GM19023 (cell line): ENCODE measurements around the gene PTPRN2.

Source experiments
- ATAC-seq: cut with Tn5 transposase; IDR thresholded peaks from one replicate; pipeline ENCODE4 v1.9.1; 2021; ENCODE audit warnings: mild to moderate bottlenecking, moderate library complexity; ENCODE audit not compliant: unreplicated experiment

PTPRN2 gene

DNA sequence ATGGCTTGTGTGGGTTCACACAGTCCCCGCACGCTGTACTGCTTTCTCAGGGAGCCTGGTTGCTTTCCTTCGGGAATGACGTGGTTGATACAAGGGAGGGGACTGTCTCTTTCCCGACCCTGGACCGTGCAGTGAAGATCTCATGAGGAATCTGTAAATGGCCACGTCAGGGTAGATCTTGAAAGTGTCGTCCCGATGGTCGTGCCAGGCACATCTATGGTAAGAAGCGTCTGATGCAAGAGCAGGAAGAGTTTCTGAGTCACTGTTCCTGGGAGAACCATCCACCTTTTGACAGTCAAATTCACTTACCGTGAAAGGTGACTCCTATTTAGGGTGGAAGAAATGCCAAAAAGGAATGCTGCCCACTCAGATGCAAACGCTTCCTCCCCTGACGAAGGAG lies 500.4 kb downstream of the PTPRN2 start:
- no peak for ATAC-seq

DNA sequence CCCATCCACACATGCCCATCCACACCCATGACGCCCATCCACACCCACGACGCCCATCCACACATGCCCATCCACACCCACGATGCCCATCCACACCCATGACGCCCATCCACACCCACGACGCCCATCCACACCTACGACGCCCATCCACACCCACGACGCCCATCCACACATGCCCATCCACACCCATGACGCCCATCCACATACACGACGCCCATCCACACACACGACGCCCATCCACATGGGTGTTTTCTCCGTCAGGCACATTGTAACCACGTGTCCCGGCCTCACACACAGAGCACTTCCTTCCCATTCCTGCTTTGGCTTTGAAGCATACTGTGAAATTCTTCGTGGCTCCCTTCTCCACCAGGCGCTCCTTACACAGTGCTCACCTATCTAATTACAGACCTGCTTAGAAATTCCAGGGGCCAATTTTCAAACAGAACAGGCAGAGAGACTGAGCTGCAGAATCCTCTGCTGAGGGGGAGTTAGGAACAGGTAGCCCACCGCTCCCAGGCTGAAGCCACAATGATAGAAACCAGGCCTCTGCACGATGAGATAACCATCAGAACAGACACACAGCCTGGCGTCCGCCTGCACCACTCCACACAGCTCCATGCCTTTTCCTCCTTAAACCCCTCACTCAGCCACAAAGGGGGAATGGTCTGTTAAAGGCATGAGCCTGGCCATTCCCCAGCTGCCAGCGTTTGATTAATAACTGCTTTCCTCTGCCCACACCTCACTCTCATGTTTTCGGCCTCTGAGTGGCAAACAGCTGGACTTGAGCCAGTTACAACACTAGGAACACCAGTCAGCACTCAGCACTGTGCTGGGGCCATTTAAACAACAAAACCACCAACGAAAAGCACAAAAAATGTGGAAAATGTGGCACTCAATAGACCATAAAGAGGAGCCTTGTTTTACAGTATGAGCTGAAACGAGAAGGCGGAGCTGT lies 501.6 kb downstream of the PTPRN2 start:
- ATAC-seq, result no peak

DNA sequence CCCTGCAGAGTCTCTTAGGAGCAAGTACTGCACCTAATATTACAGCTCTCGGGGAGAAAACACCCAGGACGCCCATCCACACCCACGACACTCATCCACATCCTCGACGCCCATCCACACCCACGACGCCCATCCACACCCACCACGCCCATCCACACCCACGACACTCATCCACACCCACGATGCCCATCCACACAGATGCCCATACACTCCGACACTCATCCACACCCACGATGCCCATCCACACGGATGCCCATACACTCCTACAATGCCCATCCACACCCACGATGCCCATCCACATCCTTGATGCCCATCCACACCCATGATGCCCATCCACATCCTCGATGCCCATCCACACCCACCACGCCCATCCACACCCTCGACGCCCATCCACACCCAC lies 503.1 kb downstream of the PTPRN2 start:
- ATAC-seq, result no peak

DNA sequence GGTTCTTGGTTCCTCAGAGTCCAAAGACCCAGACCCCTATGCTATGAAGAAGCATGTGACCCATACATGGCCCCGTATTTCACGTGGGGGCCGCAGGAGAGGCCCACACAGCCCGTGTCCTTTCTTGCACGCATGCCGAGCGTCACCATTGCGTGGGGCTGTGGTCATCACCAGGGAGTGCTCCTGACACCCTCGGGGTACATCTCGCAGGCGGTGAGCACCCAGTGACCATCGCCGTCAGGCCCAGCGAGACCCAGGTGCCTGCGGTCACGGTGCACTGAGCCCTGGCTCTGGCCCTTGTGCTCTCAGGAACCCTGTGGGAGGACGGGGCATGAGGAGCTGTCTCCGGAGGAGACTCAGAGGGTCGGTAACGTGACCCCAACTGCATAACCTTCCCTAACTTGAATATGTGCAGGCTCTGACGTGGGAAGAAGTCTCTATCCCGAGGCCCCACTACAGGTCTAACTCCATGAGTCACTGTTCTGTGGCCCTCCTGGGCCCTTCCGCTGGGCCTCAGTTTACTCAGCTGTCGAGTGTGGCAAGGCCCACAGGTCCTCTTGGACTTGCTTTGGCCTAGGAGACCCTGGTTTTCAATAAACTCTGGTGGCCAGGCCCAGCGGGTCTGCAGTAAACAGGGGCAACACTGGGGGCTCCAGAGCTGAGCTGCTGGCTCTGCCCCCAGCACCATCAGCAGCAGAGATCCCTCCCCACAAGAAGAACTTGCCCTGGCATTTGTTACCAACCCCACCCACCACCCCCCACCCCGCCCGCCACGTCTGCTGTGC lies 503.9 kb downstream of the PTPRN2 start:
- no peak for ATAC-seq

DNA sequence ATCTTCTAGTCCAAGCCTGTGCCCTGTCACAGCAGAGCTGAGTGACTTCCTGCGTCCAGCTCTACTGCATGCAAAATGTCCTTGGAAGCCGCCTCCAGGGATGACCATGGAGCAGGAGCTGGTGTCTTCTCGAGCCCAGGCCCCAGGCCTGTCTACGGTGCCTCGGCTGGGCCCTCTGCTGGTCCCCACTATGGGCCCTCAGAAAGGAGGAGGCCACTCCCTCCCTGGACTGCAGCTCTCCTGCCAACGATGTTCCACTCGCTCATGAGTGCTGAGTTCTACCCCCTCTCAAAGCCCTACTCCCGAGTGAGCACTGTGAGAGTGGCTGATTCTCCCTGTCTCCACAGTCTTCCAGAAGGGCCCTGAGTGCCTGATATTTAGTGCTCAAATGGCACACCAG lies 504.9 kb downstream of the PTPRN2 start:
- ATAC-seq, result no peak

DNA sequence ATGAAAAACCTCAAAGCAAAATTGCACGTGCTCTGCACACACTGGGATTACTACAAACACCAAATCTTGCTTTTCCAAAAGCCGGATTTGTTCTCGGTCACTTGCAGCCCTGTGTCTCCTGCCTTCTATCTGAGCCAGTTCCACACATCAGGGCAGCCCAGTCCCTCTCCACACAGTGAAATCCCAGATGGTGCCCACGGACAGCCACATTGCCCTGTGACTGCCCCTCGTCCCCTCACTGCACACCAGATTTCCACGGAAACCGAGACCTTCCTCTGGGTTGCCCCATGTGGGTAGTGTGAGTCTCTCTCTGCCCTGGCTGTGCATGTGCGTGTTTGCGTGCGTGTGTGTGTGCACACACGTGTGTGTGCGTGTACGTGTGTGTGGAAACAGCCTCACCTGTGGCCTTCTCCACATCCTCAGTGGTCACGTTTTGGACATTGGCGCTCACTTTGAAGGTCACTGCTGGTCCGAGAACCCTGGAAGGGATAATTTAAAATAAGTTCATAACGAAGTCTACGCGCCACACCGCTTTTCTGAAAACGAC lies 506.7 kb downstream of the PTPRN2 start:
- no peak for ATAC-seq

DNA sequence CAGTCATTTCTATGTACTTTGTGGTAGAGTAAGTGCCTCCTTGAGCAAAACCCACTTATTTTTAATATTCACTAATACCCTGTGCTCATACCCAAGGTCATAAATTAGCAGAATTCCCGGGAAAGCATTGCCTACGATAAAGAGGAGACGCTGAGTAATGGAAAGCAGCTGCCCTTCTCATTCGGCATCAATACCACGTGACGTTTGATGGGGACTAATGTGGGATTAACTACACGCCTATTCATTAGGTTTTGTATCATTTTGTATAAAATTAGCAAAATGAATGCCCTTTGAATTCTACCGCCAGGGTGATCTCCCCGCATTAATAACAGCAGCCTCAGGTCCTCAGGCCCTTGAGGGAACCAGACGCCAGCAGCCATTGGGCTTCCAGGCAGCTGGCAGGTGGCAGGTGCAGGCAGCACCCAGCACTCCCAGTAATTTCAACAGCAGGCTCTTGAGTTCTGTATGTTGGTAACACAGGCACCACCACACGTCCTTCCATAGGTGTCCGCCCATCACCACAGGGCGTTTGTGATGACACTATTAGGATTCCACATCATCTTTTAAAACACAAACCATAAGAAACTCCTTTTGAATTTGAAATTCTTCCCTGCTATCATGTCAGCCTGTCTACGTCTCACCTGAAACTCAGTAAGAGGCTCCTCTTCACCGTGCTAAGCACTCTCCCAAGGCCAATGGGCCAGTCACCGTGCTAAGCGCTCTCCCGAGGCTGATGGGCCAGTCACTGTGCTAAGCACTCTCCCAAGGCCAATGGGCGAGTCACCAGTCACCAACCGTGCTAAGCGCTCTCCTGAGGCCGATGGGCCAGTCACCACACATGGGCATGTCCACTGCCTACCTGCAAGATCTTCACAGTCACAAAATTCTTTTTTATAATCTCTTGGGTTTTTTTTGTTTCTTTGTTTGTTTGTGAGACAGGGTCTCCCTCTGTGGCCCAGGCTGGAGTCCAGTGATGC lies 509.4 kb downstream of the PTPRN2 start:
- no peak for ATAC-seq

DNA sequence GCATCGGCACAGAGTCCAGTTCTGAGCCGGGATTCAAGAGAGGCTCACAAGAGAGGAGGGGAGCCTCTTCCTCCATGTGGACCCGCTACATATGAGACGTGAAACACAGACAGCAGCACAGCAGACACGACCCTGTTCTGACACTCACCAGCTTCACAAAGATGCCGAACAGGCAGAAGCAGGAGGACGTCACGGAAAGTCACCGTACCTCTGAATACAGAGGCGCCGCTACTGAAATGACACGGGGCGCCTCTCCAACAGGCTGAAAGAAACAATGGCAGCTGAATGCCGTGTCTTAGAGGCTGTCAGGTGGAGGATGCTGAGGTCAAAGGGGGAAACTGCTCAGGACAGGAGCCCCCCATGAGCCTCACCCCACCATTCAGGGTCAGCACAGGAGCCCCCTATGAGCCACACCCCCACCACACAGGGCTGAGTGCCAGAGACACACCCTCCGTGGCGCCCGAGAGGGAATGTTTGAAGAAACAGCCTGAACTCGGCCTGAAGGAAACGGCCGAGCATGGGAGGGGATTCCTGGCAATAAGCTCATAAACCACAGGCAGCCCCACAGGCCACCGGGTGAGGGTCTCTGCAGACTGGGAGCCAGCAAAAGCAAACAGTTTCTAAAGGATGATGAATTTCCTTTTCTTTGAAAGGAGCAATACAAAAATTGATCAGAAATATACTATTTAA lies 510.3 kb downstream of the PTPRN2 start:
- ATAC-seq, result no peak

DNA sequence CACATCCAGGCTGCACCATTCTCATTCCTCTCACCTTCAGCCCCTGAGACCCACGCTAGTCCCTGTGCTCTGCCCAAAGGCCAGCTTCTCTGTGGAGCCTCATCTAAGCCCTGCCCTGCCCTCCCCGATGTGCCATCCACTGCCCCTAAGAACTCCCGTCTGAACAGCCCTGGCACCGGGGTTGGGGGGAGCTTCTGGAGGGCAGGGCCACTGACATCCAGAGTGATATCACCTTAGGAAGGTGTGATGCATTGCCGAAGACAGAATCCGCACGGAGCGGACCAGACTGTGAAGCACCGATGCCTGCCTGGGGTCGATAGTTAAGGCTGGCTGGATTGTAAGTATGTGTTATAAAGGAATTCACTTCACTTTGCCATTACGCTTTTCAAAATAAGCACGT lies 511.0 kb downstream of the PTPRN2 start:
- no peak for ATAC-seq

DNA sequence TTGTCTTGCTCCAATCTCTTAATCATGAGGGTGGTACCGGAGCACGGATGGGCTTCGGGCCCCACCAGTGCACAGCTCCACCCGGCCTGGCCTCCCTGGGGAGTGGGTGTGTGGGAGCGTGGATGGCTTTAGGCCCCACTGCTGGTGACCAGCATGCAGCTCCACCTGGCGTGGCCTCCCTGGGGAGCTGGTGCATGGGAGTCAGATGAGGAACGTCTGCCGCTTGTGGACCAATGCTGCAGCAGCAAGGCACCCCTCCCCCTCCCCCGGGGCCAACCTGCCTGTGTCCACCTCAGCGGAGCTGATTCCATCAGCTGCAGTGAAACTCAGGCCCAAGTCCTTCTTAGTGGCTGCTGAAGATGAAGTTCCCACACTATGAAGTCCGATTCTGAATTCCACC lies 511.4 kb downstream of the PTPRN2 start:
- no peak for ATAC-seq

DNA sequence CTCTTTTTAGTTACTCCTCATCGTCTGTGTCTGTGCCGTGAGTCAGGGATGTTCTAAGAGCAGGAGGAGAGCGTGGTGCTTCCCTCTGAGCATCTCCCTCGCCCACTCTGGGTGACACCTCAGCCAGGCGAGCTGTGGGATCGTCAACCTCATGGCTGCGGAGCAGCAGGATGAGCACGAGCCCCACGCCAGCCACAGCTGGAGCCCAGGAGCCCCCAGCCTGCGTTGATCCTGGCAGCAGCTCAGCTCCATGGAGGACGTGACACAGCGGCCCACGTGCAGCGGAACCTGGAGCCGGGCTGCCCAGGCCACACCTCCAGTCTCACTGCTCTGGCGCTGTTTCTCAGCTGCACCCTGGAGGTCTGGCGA lies 512.0 kb downstream of the PTPRN2 start:
- no peak for ATAC-seq

DNA sequence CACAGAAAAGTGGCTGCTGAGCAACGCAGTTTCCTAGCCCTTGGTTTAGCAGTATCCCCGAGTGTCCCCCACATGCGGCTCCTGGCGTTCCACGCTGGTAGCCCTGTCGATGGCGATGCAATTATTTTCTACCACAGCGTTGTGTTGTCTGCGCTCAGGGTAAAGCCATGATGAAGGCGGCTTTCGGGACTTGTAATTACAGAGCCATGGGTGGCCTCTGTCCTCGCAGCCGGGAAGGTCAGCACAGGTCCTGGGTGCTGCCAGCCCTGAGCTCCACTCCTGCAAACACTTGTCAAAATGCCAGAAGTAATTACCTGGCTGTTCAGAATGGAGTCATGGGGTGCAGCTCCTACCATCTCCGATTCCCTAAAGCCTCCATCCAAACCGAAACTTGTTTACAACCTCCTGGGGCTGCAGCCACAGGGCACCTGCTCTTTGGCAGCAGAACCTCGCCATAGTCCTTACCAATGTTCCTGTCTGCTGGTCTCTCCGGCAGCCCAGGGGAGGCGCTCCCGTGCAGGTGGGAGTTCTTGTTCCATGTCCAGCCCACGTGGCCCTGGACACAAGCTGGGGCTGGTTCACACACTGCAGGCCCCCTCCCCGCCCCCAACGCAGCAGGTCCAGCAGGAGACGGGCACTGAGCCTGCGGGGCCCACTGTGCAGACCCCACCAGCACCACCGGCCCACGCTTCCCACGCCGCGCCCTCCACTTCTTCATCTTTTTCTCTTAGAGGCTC lies 512.6 kb downstream of the PTPRN2 start:
- ATAC-seq, result no peak

DNA sequence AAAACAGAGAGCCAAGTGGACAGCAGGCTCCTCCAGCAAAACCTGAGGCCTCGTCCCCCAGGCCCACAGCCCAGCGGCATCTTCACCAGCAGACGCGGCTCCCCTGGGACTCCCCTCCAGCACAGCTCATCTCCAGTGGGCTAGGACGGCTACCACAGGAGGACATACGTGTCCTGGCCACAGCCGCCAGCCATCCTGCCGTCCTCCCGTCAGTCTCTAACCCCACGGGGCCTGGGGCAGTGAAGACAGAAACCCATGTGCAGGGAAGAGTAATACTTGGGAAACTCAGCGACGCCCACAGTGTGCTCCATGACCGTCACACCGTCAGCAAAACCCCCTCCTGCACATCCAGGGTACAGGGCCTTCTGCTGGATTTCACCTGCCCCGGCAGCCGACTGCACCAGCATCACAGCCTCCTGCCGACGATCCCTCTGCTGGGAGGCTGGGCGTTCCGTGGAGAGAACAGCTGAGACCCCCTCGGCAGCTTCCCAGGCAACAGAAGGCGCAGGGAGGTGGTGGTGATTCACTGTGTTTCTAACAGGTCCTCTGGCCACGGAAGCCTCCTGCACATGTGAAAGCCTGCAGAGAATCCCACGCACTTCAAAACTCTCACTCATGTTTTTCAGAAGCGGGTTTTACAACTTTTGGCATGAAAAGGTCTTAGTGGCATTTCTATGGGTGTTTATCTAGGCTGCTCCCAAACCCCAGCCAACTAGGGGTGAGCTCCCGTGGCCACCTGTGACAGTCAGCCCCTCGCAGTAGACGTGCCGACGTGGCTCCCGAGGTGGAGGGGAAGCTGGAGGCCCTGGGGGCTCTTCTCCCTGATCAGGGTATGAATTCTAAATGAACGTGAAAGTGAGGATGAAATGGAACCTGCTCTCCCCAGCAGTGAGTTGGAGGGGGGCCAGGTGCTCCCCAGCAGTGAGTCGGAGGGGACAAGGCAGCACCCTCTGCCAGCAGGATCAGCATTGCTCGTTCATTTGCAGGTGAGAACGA lies 513.5 kb downstream of the PTPRN2 start:
- no peak for ATAC-seq

DNA sequence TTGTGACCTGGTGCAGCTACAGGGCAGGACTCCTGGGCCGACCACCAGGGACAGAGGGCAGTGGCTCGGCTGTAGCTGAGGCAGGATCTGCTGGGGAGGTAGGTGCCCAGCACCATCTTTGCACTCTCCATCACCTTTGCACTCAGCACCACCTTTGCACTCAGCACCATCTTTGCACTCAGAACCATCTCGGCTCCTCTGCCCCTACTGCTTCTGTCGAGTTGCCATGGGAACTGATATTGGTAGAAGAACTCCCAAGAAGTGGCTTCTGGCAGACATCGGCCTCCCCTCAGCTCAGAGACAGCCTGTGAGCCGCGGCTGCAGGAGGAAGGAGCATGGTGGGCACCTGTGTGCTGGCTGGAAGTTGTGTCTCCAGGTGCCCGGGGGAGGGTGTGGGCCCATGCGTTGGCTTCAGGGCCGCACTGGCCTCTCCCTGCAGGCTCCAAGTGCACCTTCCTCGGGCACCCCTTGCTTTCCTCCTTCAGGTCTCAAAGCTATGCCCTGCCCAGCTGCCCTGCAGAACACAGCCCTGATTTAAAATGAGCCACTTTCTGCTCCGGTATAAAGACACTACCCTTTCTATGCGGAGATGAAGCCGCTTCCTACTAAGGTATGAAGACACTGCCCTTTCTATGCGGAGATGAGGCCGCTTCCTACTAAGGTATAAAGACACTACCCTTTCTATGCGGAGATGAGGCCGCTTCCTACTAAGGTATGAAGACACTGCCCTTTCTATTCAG lies 514.5 kb downstream of the PTPRN2 start:
- ATAC-seq, result no peak

DNA sequence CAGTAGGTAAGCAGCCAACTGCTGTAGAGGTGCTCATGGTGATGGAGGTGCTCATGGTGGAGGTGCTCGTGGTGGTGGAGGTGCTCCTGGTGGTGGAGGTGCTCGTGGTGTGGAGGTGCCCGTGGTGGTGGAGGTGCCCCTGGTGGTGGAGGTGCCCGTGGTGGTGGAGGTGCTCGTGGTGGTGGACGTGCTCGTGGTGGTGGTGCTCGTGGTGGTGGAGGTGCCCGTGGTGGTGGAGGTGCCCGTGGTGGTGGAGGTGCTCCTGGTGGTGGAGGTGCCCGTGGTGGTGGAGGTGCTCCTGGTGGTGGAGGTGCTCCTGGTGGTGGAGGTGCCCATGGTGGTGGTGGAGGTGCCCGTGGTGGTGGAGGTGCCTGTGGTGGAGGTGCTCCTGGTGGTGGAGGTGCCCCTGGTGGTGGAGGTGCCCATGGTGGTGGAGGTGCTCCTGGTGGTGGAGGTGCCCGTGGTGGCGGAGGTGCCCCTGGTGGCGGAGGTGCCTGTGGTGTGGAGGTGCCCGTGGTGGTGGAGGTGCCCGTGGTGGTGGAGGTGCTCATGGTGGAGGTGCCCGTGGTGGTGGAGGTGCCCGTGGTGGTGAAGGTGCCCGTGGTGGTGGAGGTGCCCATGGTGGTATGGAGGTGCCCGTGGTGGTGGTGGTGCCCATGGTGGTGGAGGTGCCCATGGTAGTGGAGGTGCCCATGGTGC lies 517.3 kb downstream of the PTPRN2 start:
- no peak for ATAC-seq

DNA sequence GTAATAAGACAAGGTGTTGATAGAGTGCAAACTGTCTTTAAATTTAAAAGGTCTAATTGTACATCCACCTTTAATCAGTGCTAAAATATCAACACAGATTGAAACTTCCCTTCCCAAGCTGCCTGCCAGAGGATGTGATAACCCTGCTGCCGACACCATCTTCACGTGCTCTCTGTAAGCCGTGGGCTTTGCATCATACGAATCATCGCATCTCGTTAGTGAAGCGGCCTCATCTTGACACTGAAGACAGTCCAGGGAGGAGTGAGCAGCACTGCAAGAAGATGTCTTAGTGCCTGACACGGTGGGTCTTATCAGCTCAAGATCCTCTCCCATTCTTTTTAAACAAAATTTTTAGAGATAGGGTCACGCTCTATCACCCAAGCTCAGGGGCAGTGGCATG lies 518.8 kb downstream of the PTPRN2 start:
- ATAC-seq, result no peak

DNA sequence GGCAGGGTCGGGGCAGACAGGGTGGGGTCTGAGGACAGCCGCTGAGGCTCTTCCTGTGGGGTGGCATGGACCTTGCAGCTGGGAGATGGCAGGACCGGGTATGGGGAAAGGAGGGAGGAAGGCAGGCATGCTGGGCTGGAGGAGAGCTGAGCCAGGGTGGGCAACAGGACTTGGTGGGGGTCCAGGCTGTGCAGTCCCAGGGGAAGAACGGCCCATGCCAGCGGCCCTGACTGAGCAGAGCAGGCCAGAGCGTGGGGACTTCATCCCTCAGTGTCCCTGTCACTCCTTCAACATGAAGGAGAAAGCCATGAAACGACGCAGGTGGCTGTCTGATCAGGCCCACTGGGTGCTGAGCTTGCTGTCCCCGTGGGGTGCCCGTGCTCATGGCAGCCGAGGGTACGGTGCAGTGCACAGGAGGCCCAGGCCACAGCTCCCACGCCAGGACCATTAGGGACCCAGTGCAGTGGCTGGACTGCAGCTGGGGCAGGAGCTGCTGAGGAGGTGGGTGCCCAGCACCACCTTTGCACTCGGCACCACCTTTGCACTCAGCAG lies 519.6 kb downstream of the PTPRN2 start:
- ATAC-seq, result no peak
